ENCODE results near the gene KAT6B. TPM values are rescaled to one million over a fixed set of nuclear protein-coding genes. Genes with fewer than 3 reads are reported as not detected.
A peak's percentile ranks its signal among the peaks of the same experiment; 100 is the strongest.

KAT6B gene
- total RNA-seq, 1 donor from 2014 or later = 21.3 TPM

DNA sequence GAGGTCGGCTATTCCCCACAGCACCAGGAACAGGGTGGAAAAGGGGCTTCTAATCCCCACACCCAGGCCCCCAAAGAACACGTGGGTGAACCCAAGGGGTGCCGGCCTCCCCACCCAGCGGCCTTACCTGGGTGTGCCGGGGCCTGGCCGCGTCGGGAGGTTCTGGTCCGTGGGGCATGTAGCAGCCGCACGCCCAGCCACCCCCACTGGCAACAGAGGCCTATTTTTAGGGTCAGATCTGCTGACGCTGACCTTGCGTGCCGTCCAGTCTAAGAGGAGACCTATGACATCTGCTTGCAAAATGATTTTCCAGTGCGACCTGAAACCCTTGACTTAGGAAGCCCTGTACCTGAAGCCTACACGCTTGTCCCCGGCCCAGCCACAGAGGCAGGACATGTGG, 247.0 kb downstream of the KAT6B start:
- no peak overlapping the region for H2AFZ ChIP-seq (replicated peaks)
- peaks cover 5% of the 10 kb centered on the region for H3K4me1 ChIP-seq
- Mint-ChIP-seq H3K27me3 (ENCODE audit: insufficient read depth, low read depth) (peaks cover 11% of the 10 kb centered on the region), H3K27ac (no peak overlapping the region), H3K36me3 (no peaks in the 10 kb centered on the region), H3K9me3 (peaks cover 7% of the 10 kb centered on the region), H3K4me3 (no peak overlapping the region), H3K4me1 (peaks cover 18% of the 10 kb centered on the region)
- no peaks in the 10 kb centered on the region for H3K79me2 ChIP-seq (ENCODE audit: low read depth)
- no peaks in the 10 kb centered on the region for H3K27me3 ChIP-seq
- no peaks in the 10 kb centered on the region for H3K36me3 ChIP-seq
- H3K27ac ChIP-seq = no peak overlapping the region
- DNase-seq (ENCODE audit: low spot score) = no peak
- H3K9ac ChIP-seq = no peak overlapping the region
- H3F3A ChIP-seq (ENCODE audit: low read depth) = peaks cover 7% of the 10 kb centered on the region
- H3K4me3 ChIP-seq = no peak overlapping the region
- no peaks in the 10 kb centered on the region for H3K9me3 ChIP-seq (ENCODE audit: low read depth)
- no peaks in the 10 kb centered on the region for H4K20me1 ChIP-seq (ENCODE audit: low read depth)
- TF ChIP-seq, protein P1, sequence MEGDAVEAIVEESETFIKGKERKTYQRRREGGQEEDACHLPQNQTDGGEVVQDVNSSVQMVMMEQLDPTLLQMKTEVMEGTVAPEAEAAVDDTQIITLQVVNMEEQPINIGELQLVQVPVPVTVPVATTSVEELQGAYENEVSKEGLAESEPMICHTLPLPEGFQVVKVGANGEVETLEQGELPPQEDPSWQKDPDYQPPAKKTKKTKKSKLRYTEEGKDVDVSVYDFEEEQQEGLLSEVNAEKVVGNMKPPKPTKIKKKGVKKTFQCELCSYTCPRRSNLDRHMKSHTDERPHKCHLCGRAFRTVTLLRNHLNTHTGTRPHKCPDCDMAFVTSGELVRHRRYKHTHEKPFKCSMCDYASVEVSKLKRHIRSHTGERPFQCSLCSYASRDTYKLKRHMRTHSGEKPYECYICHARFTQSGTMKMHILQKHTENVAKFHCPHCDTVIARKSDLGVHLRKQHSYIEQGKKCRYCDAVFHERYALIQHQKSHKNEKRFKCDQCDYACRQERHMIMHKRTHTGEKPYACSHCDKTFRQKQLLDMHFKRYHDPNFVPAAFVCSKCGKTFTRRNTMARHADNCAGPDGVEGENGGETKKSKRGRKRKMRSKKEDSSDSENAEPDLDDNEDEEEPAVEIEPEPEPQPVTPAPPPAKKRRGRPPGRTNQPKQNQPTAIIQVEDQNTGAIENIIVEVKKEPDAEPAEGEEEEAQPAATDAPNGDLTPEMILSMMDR (IDR thresholded peaks at IDR 0.05) = no peak
- TF ChIP-seq EZH2 (IDR thresholded peaks at IDR 0.05) (no peak), EZH2phosphoT487 (IDR thresholded peaks at IDR 0.05) (no peak)
- no peak overlapping the region for H3K4me2 ChIP-seq

DNA sequence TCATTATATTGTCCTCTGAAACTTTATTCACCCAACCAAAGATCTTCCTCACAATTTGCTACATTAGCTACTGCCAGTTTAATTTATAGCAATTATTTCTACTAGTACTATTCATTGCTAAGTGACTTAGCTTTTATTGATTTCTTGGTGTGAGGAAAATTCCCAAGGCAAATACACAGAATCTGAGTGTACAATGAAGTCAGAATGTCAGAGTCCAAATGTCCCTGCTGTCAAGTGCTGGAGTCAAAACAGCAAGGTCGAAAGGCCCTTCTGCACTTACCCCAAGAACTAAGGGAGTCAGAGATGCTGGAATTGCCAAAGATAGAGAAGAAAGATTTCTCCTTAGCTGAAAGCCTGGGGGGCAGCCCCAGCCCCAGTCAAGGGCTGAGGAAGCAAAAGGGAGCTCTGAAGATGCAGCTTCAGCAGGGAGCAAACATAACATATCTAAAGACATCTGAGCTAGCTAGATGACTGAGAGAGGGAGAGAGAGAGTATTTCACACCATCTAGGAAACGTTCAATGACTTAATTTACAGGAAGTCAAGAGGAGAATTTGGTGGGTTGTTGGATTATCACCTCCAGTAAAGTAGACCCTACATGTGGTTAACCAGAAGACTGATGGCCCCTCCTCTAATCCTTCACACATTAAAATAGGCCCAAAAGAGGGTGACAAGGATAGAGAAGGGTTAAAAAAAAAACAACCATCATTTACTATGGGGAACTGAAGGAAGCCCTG, 248.5 kb downstream of the KAT6B start:
- no peak overlapping the region for H3K4me3 ChIP-seq
- no peak for DNase-seq (ENCODE audit: low spot score)
- Mint-ChIP-seq H3K27me3 (ENCODE audit: insufficient read depth, low read depth) (peaks cover 12% of the 10 kb centered on the region), H3K9me3 (peaks cover 7% of the 10 kb centered on the region), H3K4me3 (no peak overlapping the region), H3K36me3 (no peaks in the 10 kb centered on the region), H3K4me1 (peaks cover 19% of the 10 kb centered on the region), H3K27ac (no peak overlapping the region)
- no peaks in the 10 kb centered on the region for H3K79me2 ChIP-seq (ENCODE audit: low read depth)
- no peaks in the 10 kb centered on the region for H3K27me3 ChIP-seq
- H3K9me3 ChIP-seq (ENCODE audit: low read depth) = no peaks in the 10 kb centered on the region
- H3K4me2 ChIP-seq = no peak overlapping the region
- H4K20me1 ChIP-seq (ENCODE audit: low read depth) = no peaks in the 10 kb centered on the region
- H3K9ac ChIP-seq = no peak overlapping the region
- H3K36me3 ChIP-seq = no peaks in the 10 kb centered on the region
- H2AFZ ChIP-seq (replicated peaks) = no peak overlapping the region
- peaks cover 11% of the 10 kb centered on the region for H3K4me1 ChIP-seq
- H3F3A ChIP-seq (ENCODE audit: low read depth) = peaks cover 14% of the 10 kb centered on the region
- TF ChIP-seq EZH2 (IDR thresholded peaks at IDR 0.05) (no peak), EZH2phosphoT487 (IDR thresholded peaks at IDR 0.05) (no peak)
- TF ChIP-seq, protein P1 (IDR thresholded peaks at IDR 0.05) = no peak
- H3K27ac ChIP-seq = no peak overlapping the region

DNA sequence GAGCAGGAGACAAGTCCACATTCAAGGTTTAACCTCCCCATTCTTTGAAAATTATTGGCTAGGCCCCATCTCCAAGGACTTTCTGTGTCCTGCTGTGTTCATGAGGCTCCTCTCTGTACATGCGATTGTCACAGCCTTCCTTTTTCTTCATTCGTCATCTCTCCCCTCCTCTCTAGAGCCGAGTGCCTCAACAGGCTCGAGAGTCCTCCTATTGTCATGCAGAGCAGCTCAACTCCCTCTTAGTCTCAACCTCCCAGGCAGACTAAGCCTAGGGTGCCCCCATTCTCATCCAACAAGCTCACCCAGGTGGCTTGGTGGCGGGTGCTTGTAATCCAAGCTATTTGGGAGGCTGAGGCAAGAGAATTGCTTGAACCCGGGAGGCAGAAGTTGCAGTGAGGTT, 249.9 kb downstream of the KAT6B start:
- Histone ChIP-seq H3F3A (ENCODE audit: low read depth) (peaks cover 23% of the 10 kb centered on the region), H3K79me2 (ENCODE audit: low read depth) (no peaks in the 10 kb centered on the region), H3K27me3 (no peaks in the 10 kb centered on the region), H3K27ac (no peak overlapping the region), H2AFZ (replicated peaks) (peak overlapping the region; percentile 42), H3K9me3 (ENCODE audit: low read depth) (no peaks in the 10 kb centered on the region), H4K20me1 (ENCODE audit: low read depth) (no peaks in the 10 kb centered on the region), H3K4me3 (no peak overlapping the region), H3K4me1 (peaks cover 19% of the 10 kb centered on the region), H3K9ac (no peak overlapping the region), H3K4me2 (peak overlapping the region; percentile 18), H3K36me3 (no peaks in the 10 kb centered on the region)
- Mint-ChIP-seq H3K9me3 (peaks cover 7% of the 10 kb centered on the region), H3K4me1 (peaks cover 22% of the 10 kb centered on the region), H3K36me3 (no peaks in the 10 kb centered on the region), H3K27ac (no peak overlapping the region), H3K27me3 (ENCODE audit: insufficient read depth, low read depth) (peaks cover 14% of the 10 kb centered on the region), H3K4me3 (no peak overlapping the region)
- TF ChIP-seq EZH2phosphoT487 (IDR thresholded peaks at IDR 0.05) (no peak), EZH2 (IDR thresholded peaks at IDR 0.05) (no peak)
- TF ChIP-seq, protein P1 (IDR thresholded peaks at IDR 0.05) = no peak
- DNase-seq (ENCODE audit: low spot score) = peak; percentile 38

Data from neural progenitor cell (in vitro differentiated cells).